HL-60 (cell line): Measurements from ENCODE around the gene SNX25.

Experiments used
- CTCF ChIP-seq: IDR thresholded peaks from one replicate; pipeline ENCODE4 v1.5.1; 2011; ENCODE audit warnings: low read length, control low read depth, inconsistent platforms; ENCODE audit not compliant: insufficient read depth
- SPI1 ChIP-seq: IDR thresholded peaks from 2 replicates; pipeline ENCODE4 v1.6.1; 2012; ENCODE audit warnings: low read depth, mild to moderate bottlenecking, borderline replicate concordance
- TF ChIP-seq, protein P1 (sequence below): IDR thresholded peaks from 2 replicates; pipeline ENCODE4 v1.6.1; 2012; ENCODE audit warnings: low read depth; ENCODE audit not compliant: insufficient replicate concordance

- TF ChIP-seq CTCF (no peak), SPI1 (no peak)
- TF ChIP-seq, protein P1, sequence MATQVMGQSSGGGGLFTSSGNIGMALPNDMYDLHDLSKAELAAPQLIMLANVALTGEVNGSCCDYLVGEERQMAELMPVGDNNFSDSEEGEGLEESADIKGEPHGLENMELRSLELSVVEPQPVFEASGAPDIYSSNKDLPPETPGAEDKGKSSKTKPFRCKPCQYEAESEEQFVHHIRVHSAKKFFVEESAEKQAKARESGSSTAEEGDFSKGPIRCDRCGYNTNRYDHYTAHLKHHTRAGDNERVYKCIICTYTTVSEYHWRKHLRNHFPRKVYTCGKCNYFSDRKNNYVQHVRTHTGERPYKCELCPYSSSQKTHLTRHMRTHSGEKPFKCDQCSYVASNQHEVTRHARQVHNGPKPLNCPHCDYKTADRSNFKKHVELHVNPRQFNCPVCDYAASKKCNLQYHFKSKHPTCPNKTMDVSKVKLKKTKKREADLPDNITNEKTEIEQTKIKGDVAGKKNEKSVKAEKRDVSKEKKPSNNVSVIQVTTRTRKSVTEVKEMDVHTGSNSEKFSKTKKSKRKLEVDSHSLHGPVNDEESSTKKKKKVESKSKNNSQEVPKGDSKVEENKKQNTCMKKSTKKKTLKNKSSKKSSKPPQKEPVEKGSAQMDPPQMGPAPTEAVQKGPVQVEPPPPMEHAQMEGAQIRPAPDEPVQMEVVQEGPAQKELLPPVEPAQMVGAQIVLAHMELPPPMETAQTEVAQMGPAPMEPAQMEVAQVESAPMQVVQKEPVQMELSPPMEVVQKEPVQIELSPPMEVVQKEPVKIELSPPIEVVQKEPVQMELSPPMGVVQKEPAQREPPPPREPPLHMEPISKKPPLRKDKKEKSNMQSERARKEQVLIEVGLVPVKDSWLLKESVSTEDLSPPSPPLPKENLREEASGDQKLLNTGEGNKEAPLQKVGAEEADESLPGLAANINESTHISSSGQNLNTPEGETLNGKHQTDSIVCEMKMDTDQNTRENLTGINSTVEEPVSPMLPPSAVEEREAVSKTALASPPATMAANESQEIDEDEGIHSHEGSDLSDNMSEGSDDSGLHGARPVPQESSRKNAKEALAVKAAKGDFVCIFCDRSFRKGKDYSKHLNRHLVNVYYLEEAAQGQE, result no peak
Observed at GRCh38 chr4:185346975-185347601, 137.7 kb downstream of the SNX25 start.
